Activated CD4-positive, alpha-beta T cell treated with anti-CD3 and anti-CD28 coated beads for 4 hours (primary cell): ENCODE measurements around the gene NAPEPLD.
"Not testable (repeated sequence)": the region's sequence is repeated elsewhere in the genome, so short reads cannot be mapped to it uniquely, and the experiment has no call there.

Source experiments
- DNase-seq, 2 donors: peaks; one replicate each; pipeline ENCODE4 v3.0.0-alpha.2; 2020

NAPEPLD gene

DNA sequence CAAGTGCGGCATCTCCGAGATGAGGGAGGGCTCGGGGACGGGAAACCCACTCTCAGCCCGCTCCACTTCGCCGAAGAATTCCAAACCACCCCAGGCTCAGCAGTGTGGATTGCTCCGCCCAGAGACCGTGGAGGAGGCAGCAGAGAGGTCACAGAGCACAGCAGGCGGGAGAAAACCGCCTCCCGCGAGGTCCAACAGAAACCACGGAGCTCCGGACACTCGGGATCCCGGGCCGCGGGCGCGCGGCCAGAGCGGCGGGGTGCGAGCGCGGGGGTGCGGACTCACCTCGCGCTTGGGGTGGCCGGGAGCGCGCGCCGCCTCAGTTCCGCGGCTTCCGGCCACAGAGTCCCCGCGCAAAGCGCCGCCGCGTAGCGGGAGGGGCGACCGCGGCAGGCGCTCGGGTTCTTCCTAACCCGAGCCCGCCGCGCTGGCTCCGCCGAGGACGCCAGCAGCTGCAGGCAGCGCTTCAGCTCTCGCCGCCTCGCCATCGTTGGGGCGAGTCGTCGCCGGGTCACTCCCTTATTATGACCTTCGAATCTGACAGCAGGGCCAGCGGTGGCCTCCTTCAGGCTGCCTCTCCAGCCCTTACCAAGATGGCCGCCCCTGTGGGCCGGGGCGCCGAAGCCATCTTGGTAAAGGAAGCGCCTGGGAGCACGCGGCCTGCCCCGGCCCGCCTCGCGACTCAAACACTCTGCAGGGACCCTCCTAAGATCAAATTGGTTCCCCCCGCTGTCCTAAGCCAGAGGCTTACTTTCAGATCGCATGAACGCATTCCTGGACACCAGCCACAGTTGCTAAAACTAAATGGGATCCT lies at the start of gene NAPEPLD:
NAPEPLD (minus strand) TSS at position 106 of the 814 bp plus-strand sequence. CDS start 20,323 bp downstream, outside the sequence.
- peak; percentile 71 to 74 for DNase-seq

DNA sequence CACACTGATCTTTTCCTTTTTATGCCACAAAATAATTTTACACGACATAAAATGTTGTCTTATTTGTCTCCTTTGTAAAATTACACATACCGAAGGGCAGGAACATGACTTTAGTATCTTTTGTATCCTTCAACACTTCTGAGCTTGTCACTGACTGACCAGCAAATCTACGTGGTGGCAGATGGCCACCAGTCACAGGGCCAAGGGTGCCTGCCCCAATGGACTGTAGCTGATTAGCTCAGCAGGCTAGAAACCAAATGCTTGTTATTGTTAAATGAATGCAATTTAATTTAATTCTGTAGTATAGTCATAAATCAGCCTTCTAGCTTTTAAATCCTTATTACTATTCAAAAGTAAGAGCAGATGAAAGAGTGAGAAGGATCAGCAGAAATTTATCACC lies 49.2 kb upstream of the NAPEPLD start:
- not testable (repeated sequence) for DNase-seq

DNA sequence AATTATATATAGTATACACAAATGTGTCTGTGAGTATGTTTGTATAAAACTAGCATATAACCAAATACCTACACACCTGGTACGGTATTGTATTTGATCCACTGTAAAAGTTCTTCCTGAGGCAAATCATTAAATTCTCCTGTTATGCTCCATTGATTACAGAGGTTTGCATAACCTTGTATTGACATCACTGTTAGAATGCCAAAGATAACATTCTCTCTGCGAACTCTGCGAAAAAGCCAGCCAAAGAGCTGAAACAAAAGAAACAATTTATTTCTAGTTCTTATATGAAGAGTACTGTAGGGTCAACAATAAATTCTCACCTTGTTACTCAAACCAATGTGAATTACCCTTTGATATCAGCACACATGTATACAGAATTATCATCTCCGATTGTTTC lies 46.5 kb upstream of the NAPEPLD start:
- not testable (repeated sequence) for DNase-seq

GRCh38 chr7:103172415-103173146 lies 23.7 kb upstream of the NAPEPLD start:
- DNase-seq, result not testable (repeated sequence)

DNA sequence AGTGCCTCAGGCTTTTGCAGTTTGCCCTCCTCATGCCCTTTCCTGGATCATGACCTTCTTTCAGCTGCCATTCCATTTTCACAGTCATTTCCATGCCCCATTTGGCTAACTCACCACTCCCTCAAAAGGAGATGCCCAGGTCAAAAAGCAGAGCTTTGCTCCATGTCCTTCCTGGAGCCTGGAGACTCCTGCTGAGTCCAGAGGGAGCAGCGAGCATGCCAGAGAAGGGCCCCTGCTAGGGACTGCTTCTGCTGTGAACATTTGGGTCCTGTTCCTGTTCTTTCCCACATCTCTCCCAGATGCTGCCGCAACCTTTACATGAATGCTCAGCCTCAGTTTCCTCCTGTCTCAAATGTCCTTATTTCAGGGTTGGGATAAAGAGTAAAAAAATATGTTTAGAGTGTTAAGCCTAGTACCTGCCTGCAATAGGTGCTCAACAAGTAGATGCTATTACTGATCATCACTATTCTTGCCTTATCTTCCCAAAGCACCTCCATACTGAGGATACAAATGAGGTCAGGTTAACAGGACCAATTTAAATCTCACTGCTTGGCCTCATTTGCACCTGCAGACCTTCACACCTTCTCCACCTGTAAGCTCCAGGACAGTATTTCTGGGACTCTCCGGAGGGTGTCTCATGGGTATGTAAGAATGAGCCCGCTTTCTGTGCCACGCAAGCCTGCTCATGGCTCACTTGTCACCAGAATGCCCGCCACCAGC lies 23.0 kb upstream of the NAPEPLD start:
- DNase-seq, result not testable (repeated sequence)

DNA sequence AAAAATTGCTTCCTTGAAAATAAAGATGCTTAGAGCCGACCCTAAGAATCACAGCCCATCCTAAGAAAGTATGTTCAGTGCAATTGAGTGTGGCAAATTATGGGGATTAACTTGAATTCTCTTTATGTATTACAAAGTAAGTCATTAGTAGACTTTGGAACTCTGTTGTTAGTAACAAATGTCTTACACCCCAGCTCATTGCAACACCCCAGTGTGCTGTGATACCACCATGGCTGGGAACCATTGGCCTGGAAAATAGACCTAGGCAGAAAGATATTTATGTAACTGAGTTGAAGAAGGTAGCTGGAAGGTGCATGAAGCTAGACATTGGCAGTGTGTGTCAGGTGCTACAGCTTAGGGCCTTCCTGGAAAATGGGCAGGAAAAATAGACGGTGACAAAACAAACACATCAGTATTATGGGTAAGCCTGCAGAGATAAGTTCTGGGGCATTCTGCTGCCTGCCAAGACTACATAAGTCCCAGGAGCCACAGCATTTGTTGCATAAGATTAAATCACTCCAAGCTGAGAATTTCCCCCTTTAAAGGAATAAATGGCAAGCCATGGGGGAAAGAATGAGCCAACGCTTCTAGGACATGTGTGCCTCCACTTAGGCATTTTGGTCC lies 18.1 kb upstream of the NAPEPLD start:
- DNase-seq, result not testable (repeated sequence)

DNA sequence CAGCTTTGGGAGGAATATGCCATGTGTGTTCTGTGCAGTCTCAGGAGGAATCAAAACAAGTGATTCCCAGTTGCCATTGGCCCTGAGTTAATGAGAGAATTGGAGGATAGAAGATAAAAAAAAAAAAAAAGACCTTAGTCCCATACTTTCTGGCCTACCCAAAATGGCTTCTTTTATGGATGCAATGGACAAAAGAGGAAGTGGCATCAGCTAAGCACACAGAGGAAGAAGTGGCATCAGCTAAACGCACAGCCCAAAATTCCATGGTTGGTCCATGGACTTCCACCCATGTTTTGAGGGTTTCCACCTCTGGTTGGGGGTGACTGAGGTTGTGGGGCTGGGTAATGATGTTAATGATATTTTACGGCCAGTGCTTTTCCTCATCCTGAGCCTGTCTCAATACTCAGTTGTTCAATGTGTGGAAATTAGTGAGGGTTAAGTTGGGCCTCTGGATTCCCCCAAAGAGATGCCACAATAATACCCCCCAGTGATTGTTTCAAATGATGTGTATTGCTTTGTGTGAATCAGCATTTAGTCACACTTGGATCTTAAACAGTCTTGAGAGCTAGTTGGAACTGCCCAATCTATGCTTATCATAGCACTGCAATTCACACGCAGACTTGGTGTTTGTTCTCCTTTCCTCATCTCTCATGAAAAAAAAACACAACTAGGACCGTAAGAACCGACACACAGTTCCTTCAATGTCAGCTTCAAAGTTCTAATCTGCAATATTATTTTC lies 14.4 kb upstream of the NAPEPLD start:
- DNase-seq, result not testable (repeated sequence)

GRCh38 chr7:103162641-103163040 lies 13.7 kb upstream of the NAPEPLD start:
- DNase-seq, result not testable (repeated sequence)

- not testable (repeated sequence) for DNase-seq
Measured at GRCh38 chr7:103161998-103162616, 13.2 kb upstream of the NAPEPLD start.

DNA sequence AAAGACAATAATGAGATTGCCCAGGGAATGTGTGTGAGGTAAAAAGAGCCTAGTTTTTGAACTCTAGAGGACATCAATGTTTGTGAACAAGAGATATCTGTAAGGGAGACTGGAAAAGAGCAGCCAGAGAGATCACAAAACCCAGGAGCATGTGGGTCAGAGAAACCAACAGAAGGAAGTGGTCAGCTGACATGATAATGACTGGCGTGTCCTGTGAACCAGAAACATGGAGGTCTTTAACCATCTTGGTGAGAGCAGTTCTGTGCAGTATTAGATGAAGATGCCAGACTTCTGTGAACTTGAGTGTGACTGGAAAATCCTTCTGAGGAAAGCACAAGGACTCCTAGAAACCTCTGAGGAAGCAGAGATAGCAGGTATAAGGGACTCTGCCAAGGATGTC lies 10.2 kb upstream of the NAPEPLD start:
- not testable (repeated sequence) for DNase-seq

GRCh38 chr7:103155331-103156024 lies 6.6 kb upstream of the NAPEPLD start:
- not testable (repeated sequence) for DNase-seq

DNA sequence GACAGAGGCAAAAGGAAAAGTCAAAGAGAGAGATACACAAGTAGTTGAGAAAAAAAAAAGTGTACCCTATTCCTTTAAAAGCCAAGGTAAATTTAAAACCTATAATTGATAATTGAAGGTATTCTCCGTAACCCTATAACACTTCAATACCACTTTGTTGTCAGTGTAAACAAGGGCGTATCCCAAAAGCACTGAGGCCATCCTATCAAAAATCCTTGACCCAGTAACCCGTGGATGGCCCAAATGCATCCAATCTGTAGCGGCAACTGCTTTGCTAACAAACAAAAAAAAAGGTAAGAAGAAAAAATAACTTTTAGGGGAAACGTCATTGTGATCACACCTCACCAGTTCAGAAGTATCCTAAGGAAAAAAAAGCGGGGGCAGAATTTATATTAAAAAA lies 5.1 kb upstream of the NAPEPLD start:
- DNase-seq, result no peak

DNA sequence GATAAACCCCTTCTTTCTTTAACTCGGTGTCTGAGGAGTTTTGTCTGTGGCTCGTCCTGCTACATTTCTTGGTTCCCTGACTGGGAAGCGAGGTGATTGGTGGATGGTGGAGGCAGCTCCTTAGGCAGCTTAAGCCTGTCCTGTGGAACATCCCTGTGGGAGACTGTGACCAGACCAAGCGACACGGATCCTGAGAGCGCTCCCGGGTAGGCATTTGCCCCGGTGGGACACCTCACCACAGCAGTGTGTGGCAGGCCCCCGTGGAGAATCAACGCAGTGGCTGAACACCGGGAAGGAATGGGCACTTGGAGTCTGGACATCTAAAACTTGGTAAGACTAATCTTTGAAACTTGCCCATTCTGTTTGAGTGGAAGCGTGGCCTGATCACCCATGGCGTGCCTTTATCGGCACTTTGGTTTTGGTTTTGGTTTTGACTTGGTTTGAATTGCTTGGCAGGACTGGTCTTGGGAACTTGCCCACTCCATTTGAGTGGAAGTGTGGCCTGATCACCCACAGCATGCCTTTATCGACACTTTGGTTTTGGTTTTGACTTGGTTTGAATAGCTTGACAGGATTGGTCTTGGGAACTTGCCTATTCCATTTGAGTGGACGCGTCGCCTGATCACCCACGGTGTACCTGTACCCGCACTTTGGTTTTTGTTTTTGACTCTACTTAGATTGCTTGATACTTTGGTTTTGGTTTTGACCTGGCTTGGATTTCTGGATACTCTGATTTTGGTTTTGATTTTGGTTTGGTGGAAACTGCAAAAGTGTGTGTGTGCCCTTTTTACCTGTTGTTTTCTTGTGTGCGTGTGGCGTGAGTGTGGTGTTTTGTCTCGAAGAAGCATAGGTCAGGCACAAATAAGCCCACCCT lies 4.1 kb upstream of the NAPEPLD start:
- not testable (repeated sequence) for DNase-seq

- not testable (repeated sequence) for DNase-seq
Measured at GRCh38 chr7:103151993-103152676, 3.2 kb upstream of the NAPEPLD start.

DNA sequence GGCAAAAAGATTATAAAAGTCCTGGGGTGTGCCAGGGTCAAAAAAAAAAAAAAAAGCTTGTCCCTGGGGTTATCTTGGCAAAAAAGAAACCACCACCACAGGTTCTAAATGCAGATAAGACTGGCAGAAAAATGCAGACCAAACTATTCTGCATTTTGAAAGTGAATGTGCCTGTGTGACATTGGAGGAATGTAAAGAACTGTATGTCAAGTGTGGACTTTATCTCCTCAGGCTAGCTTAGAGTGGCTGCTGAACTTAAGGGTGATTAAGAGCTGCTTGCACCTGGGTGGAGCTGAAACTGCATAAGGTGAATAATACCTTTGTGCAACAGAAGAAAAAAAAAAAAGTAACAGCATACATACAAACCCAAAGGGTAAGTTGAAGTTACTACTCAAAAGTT lies 1.3 kb upstream of the NAPEPLD start:
- DNase-seq, result no peak

- DNase-seq, result no peak
Measured at GRCh38 chr7:103149808-103150180, 895 bp upstream of the NAPEPLD start.

DNA sequence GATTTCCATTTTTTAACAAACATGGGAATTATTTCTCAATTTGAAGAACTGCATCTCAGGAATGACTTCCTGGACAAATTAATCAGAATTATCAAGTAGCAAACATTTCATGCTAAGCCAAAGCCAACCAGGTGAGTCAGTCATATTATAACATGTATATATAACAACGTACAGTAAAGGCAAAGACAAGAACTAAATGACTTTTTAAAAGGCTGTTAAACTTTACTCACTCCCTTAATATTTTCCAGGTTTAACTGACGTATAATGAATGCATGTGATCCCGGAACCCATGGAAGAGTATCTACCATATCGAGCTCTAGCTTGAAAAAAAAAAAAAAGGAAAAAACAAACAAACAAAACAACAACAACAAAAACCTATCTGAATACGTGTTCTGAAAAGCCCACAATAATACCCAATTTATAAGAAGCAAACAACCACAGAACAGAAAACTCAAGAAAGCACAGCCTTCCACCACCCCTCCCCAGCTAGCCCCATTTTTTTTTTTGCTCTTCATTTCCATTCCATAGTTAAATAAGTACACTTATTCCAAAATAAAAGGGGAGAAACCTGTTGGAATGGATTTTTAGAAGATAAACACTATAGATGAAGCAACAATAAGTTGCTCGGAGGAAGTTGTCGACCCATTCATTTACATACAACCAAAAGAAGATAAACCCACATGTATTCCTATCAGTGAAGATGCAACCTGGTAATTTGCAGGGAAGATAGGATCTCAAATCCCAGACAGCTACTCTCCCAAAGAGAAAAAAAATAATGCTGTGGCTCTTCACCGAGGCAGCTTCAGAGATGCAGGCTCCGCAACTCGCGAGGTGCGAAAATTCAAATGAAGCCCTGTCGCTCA lies 537 bp downstream of the NAPEPLD start:
- DNase-seq, result no peak

DNA sequence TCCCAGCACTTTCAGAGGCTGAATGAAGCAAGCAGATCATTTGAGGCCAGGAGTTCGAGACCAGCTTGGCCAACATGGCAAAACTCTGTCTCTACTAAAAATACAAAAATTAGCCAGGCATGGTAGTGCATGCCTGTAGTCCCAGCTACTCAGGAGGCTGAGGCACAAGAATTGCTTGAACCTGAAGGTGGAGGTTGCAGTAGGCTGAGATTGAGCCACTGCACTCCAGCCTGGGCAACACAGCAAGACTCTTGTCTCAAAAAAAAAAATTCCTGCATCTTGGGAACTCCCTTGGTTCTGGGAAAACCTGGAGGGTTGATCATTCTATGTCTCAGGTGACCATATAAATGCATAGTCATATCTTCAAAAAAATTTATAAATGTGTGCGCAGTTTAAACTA lies 4.1 kb downstream of the NAPEPLD start:
- DNase-seq, result not testable (repeated sequence)
